ENCODE measurements around the gene IGFBP3.

- TF ChIP-seq POLR2A (IDR thresholded peaks at IDR 0.05; ENCODE audit: low read depth, low read length) (no peak), POLR2AphosphoS5 (IDR thresholded peaks at IDR 0.05; ENCODE audit: low read depth, low read length) (no peak)
These were observed 47.2 kb upstream of the IGFBP3 start for GRCh38 chr7:45968312-45968711.
